SK-N-SH (cell line): ENCODE results near the gene CXADR. TPM values are rescaled to one million over a fixed set of nuclear protein-coding genes. Genes with fewer than 3 reads are reported as not detected.

Experiments used
- CTCF ChIA-PET: fragments of 300-600, 350-600 bp; formaldehyde crosslinking; extraction: SDS; loops from one replicate; lab custom pipeline; 2021; lab: Yijun Ruan, JAX
- POLR2A ChIA-PET: fragments of 350-600 bp; sonication (Branson Sonifier 250); formaldehyde crosslinking; extraction: SDS; loops from one replicate; lab custom pipeline; 2020; ENCODE audit warnings: antibody characterized with exemption, inconsistent platforms; lab: Yijun Ruan, JAX
- DNase-seq: peaks from one replicate; pipeline ENCODE4 v3.0.0; 2012
- H2AFZ ChIP-seq: fragments of 200-600 bp; sonication (generic); 2 replicates; pipeline ENCODE4 v1.8.1; 2016; ENCODE audit warnings: antibody characterized with exemption, mild to moderate bottlenecking, low read depth
- H3F3A ChIP-seq: fragments of 200-600 bp; sonication (generic); replicated peaks from 2 replicates; pipeline ENCODE3; 2016; ENCODE audit warnings: antibody characterized with exemption, mild to moderate bottlenecking; ENCODE audit not compliant: insufficient read depth
- H3K27ac ChIP-seq, 2 experiments: fragments of 200-500 bp in 1 of 2; fragments of 200-600 bp in 1 of 2; sonication (Bioruptor generic) in 1 of 2; sonication (generic), shearing (Covaris generic) in 1 of 2; 2 replicates each; pipeline versions ENCODE4 v1.5.1 to v1.6.1; 2014 to 2016; ENCODE audit warnings: low read depth in 2 of 2, inconsistent platforms in 1 of 2, low read length in 1 of 2, mild to moderate bottlenecking in 1 of 2, mixed read lengths in 1 of 2
- H3K27me3 ChIP-seq: fragments of 200-600 bp; sonication (generic), shearing (Covaris generic); 2 replicates; pipeline ENCODE4 v1.6.1; 2016; ENCODE audit warnings: mixed run types; ENCODE audit not compliant: insufficient read depth
- H3K36me3 ChIP-seq, 2 experiments: fragments of 200-500 bp in 1 of 2; fragments of 200-600 bp in 1 of 2; sonication (Bioruptor generic) in 1 of 2; sonication (generic) in 1 of 2; replicated peaks in 1 of 2; 2 replicates each; pipeline versions ENCODE3 to v1.5.1; 2014 to 2016; ENCODE audit warnings: low read length in 1 of 2, mild to moderate bottlenecking in 1 of 2; ENCODE audit not compliant: insufficient read depth in 2 of 2, control insufficient read depth in 1 of 2
- H3K4me1 ChIP-seq, 2 experiments: fragments of 200-500 bp in 1 of 2; fragments of 200-600 bp in 1 of 2; sonication (Bioruptor generic) in 1 of 2; sonication (generic), shearing (Covaris generic) in 1 of 2; 2 replicates each; pipeline versions ENCODE4 v1.5.1 to v1.6.1; 2014 to 2016; ENCODE audit warnings: low read depth in 1 of 2, low read length in 1 of 2, mixed run types in 1 of 2; ENCODE audit not compliant: insufficient read depth in 2 of 2, control insufficient read depth in 1 of 2
- H3K4me2 ChIP-seq: fragments of 200-600 bp; sonication (generic), shearing (Covaris generic); 2 replicates; pipeline ENCODE4 v1.6.1; 2017; ENCODE audit warnings: mixed run types
- H3K4me3 ChIP-seq, 2 experiments: fragments of 200-500 bp in 1 of 2; fragments of 200-600 bp in 1 of 2; sonication (Bioruptor generic) in 1 of 2; sonication (generic), shearing (Covaris generic) in 1 of 2; 2 replicates each; pipeline versions ENCODE4 v1.5.1 to v1.8.1; 2014 to 2016; ENCODE audit warnings: low read depth in 2 of 2, inconsistent platforms in 1 of 2, low read length in 1 of 2, mild to moderate bottlenecking in 1 of 2, mixed read lengths in 1 of 2, moderate library complexity in 1 of 2
- H3K79me2 ChIP-seq: fragments of 200-600 bp; sonication (generic); 2 replicates; pipeline ENCODE4 v1.8.1; 2017; ENCODE audit warnings: mild to moderate bottlenecking; ENCODE audit not compliant: insufficient read depth
- H3K9ac ChIP-seq: fragments of 200-600 bp; sonication (generic); 2 replicates; pipeline ENCODE4 v1.6.1; 2017; ENCODE audit warnings: mixed run types
- H3K9me2 ChIP-seq: fragments of 200-600 bp; sonication (generic); 2 replicates; pipeline ENCODE4 v1.6.1; 2017; ENCODE audit warnings: mixed run types
- H3K9me3 ChIP-seq: fragments of 200-600 bp; sonication (generic); 2 replicates; pipeline ENCODE4 v1.6.1; 2017; ENCODE audit warnings: mixed run types, mild to moderate bottlenecking, moderate library complexity
- H4K20me1 ChIP-seq: fragments of 200-600 bp; sonication (generic); 2 replicates; pipeline ENCODE4 v1.6.1; 2017; ENCODE audit warnings: mild to moderate bottlenecking, mixed run types; ENCODE audit not compliant: insufficient read depth
- CHD2 ChIP-seq: fragments of 150-350 bp; IDR thresholded peaks from 2 replicates; pipeline ENCODE4 v1.6.1; 2018; ENCODE audit warnings: low read length; ENCODE audit not compliant: partially characterized antibody
- EP300 ChIP-seq, 2 experiments: IDR thresholded peaks; 2 replicates each; pipeline versions ENCODE4 v1.4.0 to v1.6.1; 2012; ENCODE audit warnings: borderline replicate concordance in 1 of 2, low read depth in 1 of 2, low read length in 1 of 2
- FOSL2 ChIP-seq: IDR thresholded peaks from 2 replicates; pipeline ENCODE4 v1.4.0; 2012; ENCODE audit warnings: low read depth, mild to moderate bottlenecking, moderate library complexity, borderline replicate concordance
- GABPA ChIP-seq: IDR thresholded peaks from 2 replicates; pipeline ENCODE4 v1.4.0; 2012; ENCODE audit warnings: low read depth, mild to moderate bottlenecking
- MXI1 ChIP-seq: IDR thresholded peaks from 2 replicates; pipeline ENCODE4 v1.6.1; 2012; ENCODE audit warnings: mild to moderate bottlenecking, low read depth, low read length, improper control_type of control experiment
- NRF1 ChIP-seq: IDR thresholded peaks from 2 replicates; pipeline ENCODE4 v1.6.1; 2012; ENCODE audit warnings: low read depth, mild to moderate bottlenecking, low read length
- RAD21 ChIP-seq: IDR thresholded peaks from 2 replicates; pipeline ENCODE4 v1.6.1; 2012; ENCODE audit warnings: mild to moderate bottlenecking, low read length
- RCOR1 ChIP-seq: fragments of 150-350 bp; IDR thresholded peaks from 2 replicates; pipeline ENCODE4 v1.6.1; 2017; ENCODE audit warnings: antibody characterized with exemption, low read length
- RFX5 ChIP-seq: IDR thresholded peaks from 2 replicates; pipeline ENCODE4 v1.6.1; 2012; ENCODE audit warnings: mild to moderate bottlenecking, improper control_type of control experiment, low read length
- TEAD4 ChIP-seq: IDR thresholded peaks from 2 replicates; pipeline ENCODE4 v1.4.0; 2012; ENCODE audit warnings: mild to moderate bottlenecking, borderline replicate concordance; ENCODE audit not compliant: insufficient read depth
- WGBS: methylation state at CpG from one replicate; pipeline ENCODE4 v1.1.6; 2017; ENCODE audit warnings: low lambda C conversion rate; 5-methylcytosine and 5-hydroxymethylcytosine counted together
- polyA plus RNA-seq, 3 experiments: library from polyadenylated mRNA; depleted of rRNA; stranded (reverse); fragments of >200 nt; gene quantifications; 2 replicates each; pipeline ENCODE4 v1.2.3, GENCODE V29; 2012
- TF ChIP-seq, protein P1 (sequence below): IDR thresholded peaks from 2 replicates; pipeline ENCODE4; 2012
- TF ChIP-seq, protein P2 (sequence below): fragments of 150-350 bp; IDR thresholded peaks from 2 replicates; pipeline ENCODE4 v1.6.1; 2017; ENCODE audit warnings: antibody characterized with exemption, low read length, low read depth, borderline replicate concordance
- TF ChIP-seq, protein P3 (sequence below): fragments of 150-350 bp; IDR thresholded peaks from 2 replicates; pipeline ENCODE4 v1.6.1; 2016; ENCODE audit warnings: mild to moderate bottlenecking, low read depth, low read length
- TF ChIP-seq, protein P4 (sequence below): IDR thresholded peaks from 2 replicates; pipeline ENCODE4 v1.6.1; 2012; ENCODE audit warnings: mild to moderate bottlenecking, low read depth, low read length, moderate library complexity

Gene CXADR
- polyA plus RNA-seq, 1 of the 3 experiments (the other 2 are of a cell fraction) = 1.1 TPM

DNA sequence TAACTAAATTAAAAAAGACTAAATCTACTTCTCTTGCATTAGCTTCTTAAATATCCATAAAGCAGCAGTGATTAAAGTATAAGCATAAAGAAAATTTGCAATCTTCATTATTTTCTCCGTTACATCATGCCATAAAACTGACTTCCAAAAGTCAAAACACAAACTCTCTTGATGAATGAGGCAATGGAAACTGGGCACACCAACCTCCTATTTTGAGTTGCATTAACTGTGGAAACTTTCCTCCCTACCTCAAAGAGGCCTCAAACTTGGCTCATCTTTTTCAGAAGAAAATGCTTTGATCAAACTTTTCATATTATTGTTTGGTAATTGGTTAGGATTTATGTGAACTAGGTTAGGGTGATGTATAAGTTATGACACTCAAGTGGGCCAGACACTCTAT lies 104.0 kb downstream of the CXADR start:
- Histone ChIP-seq H3K27ac (no peak overlapping the region), H3K36me3 (no peaks in the 10 kb centered on the region), H3K79me2 (peaks cover 4% of the 10 kb centered on the region), H3K4me1 (peaks cover 0 to 4% of the 10 kb centered on the region in 2 experiments; a peak in 1 of 4 replicates), H3K27me3 (no peaks in the 10 kb centered on the region), H3F3A (peaks cover 11% of the 10 kb centered on the region), H4K20me1 (no peaks in the 10 kb centered on the region), H3K9me2 (no peaks in the 10 kb centered on the region), H2AFZ (no peak overlapping the region), H3K9ac (no peak overlapping the region), H3K9me3 (no peaks in the 10 kb centered on the region), H3K4me3 (no peak overlapping the region), H3K4me2 (no peak overlapping the region)
- 85% methylated on average over 1 of the region's 1 CpG for WGBS
- CTCF ChIA-PET = no interaction called here
- TF ChIP-seq TEAD4 (no peak), NRF1 (no peak), FOSL2 (no peak), CHD2 (no peak), RAD21 (no peak), RCOR1 (no peak)
- TF ChIP-seq, protein P1, sequence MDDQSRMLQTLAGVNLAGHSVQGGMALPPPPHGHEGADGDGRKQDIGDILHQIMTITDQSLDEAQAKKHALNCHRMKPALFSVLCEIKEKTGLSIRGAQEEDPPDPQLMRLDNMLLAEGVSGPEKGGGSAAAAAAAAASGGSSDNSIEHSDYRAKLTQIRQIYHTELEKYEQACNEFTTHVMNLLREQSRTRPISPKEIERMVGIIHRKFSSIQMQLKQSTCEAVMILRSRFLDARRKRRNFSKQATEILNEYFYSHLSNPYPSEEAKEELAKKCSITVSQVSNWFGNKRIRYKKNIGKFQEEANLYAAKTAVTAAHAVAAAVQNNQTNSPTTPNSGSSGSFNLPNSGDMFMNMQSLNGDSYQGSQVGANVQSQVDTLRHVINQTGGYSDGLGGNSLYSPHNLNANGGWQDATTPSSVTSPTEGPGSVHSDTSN = no peak
- TF ChIP-seq, protein P2, sequence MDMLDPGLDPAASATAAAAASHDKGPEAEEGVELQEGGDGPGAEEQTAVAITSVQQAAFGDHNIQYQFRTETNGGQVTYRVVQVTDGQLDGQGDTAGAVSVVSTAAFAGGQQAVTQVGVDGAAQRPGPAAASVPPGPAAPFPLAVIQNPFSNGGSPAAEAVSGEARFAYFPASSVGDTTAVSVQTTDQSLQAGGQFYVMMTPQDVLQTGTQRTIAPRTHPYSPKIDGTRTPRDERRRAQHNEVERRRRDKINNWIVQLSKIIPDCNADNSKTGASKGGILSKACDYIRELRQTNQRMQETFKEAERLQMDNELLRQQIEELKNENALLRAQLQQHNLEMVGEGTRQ = no peak
- TF ChIP-seq, protein P3, sequence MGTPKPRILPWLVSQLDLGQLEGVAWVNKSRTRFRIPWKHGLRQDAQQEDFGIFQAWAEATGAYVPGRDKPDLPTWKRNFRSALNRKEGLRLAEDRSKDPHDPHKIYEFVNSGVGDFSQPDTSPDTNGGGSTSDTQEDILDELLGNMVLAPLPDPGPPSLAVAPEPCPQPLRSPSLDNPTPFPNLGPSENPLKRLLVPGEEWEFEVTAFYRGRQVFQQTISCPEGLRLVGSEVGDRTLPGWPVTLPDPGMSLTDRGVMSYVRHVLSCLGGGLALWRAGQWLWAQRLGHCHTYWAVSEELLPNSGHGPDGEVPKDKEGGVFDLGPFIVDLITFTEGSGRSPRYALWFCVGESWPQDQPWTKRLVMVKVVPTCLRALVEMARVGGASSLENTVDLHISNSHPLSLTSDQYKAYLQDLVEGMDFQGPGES = no peak
- DNase-seq = no peak
- POLR2A ChIA-PET = no interaction called here

DNA sequence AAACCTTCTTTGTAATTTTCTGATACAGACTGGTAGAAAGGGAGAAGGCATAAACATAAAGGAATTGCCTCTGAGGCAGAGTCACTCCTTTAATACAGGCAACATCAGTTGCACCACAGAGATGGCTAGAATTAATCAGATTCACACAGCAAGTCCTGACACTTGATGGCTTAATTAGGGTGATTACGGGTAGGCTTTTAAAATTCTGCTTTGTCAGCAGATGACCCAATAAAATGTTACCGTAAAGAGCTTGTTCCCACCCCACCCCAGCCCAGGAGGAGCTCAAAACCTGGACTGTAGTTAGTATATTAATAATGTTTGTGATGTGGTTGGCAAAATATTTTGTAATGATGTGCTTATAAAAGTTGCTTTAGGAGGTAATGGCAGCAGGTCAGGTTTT lies 109.2 kb downstream of the CXADR start:
- ChIA-PET CTCF (interaction anchor here (0.7 to 1.3 kb wide), 2 partner anchors 235 to 428 kb away, joined by 3 to 4 read pairs; no protein-coding TSS in a partner anchor), POLR2A (no interaction called here)
- no peaks in the 10 kb centered on the region for H3K27me3 ChIP-seq

More for the DNA sequence above, 109.2 kb downstream of the CXADR start:
- no peak overlapping the region for H3K27ac ChIP-seq
- WGBS = 44% methylated on average over 2 of the region's 2 CpGs
- no peaks in the 10 kb centered on the region for H3K9me3 ChIP-seq
- no peaks in the 10 kb centered on the region for H3K36me3 ChIP-seq
- H3K4me1 ChIP-seq = no peaks in the 10 kb centered on the region; a peak in 1 of 4 replicates
- H4K20me1 ChIP-seq = no peaks in the 10 kb centered on the region
- H3K9ac ChIP-seq = no peak overlapping the region
- no peak overlapping the region for H2AFZ ChIP-seq
- no peaks in the 10 kb centered on the region for H3K9me2 ChIP-seq
- no peak for TF ChIP-seq GABPA
- no peak for TF ChIP-seq RCOR1
- TF ChIP-seq, protein P2 = no peak
- TF ChIP-seq RFX5 = no peak
- TF ChIP-seq MXI1 = no peak
- TF ChIP-seq, protein P4, sequence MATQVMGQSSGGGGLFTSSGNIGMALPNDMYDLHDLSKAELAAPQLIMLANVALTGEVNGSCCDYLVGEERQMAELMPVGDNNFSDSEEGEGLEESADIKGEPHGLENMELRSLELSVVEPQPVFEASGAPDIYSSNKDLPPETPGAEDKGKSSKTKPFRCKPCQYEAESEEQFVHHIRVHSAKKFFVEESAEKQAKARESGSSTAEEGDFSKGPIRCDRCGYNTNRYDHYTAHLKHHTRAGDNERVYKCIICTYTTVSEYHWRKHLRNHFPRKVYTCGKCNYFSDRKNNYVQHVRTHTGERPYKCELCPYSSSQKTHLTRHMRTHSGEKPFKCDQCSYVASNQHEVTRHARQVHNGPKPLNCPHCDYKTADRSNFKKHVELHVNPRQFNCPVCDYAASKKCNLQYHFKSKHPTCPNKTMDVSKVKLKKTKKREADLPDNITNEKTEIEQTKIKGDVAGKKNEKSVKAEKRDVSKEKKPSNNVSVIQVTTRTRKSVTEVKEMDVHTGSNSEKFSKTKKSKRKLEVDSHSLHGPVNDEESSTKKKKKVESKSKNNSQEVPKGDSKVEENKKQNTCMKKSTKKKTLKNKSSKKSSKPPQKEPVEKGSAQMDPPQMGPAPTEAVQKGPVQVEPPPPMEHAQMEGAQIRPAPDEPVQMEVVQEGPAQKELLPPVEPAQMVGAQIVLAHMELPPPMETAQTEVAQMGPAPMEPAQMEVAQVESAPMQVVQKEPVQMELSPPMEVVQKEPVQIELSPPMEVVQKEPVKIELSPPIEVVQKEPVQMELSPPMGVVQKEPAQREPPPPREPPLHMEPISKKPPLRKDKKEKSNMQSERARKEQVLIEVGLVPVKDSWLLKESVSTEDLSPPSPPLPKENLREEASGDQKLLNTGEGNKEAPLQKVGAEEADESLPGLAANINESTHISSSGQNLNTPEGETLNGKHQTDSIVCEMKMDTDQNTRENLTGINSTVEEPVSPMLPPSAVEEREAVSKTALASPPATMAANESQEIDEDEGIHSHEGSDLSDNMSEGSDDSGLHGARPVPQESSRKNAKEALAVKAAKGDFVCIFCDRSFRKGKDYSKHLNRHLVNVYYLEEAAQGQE = no peak
- TF ChIP-seq EP300 (IDR thresholded peaks at IDR 0.05; ENCODE audit: borderline replicate concordance in 1 of 2, low read depth in 1 of 2, low read length in 1 of 2) = no peak
- TF ChIP-seq, all 33 proteins: peak for 0
- Histone ChIP-seq H3K4me2 (no peak overlapping the region), H3K4me3 (no peak overlapping the region), H3F3A (no peaks in the 10 kb centered on the region), H3K79me2 (no peaks in the 10 kb centered on the region)
- DNase-seq = no peak
